SU-DHL-6 (cell line): Measurements from ENCODE around the gene FIBIN.

Experiments used
- CTCF ChIP-seq: fragments of 200-600 bp; sonication (generic); IDR thresholded peaks from one replicate; pipeline ENCODE4 v1.5.1; 2017; ENCODE audit warnings: antibody characterized with exemption, mild to moderate bottlenecking, low read length, moderate library complexity; ENCODE audit not compliant: insufficient read depth, poor library complexity, severe bottlenecking
- EZH2phosphoT487 ChIP-seq: fragments of 200-600 bp; sonication (generic), shearing (Covaris generic); conservative IDR thresholded peaks from 2 replicates; pipeline ENCODE4 v1.6.1; 2018; ENCODE audit warnings: mild to moderate bottlenecking, antibody characterized with exemption, low read length, moderate library complexity, mixed read lengths

DNA sequence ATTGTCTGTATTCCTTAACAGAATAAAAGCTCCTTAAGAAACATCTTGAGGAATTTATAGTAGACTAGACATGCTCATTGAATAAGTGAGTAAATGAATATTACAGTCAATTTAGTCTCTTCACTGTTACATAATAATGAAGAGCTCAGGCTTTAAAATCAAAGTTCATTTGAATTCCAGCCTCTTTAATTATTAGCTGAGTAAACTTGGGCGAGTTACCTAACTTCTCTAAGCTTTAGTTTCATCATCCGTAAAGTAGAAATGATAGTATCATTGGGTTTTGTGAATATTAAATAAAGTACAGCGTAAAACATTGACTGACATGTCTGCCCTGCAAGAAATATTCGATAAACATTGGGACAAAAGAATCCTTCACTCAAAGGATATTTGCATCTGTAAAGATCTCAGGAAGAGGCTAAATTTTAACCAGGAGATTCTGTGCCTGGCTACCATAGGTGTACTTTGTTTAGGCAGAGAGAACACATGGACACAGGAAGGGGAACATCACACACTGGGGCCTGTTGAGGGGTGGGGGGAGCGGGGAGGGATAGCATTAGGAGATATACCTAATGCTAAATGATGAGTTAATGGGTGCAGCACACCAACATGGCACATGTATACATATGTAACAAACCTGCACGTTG lies 31.5 kb downstream of the FIBIN start:
- no peak for TF ChIP-seq CTCF
- no peak for TF ChIP-seq EZH2phosphoT487
